Hepatocyte (in vitro differentiated cells): ENCODE data around the gene PHF23. TPM values are rescaled to one million over a fixed set of nuclear protein-coding genes. Genes with fewer than 3 reads are reported as not detected.

Experiments used
- DNase-seq: peaks from one replicate; pipeline ENCODE4 v3.0.0-alpha.2; 2016; ENCODE audit warnings: low spot score
- H2AFZ ChIP-seq: fragments of 200-600 bp; sonication (generic); 2 replicates; pipeline ENCODE4 v1.6.0; 2016; ENCODE audit warnings: antibody characterized with exemption, mild to moderate bottlenecking
- H3K27ac ChIP-seq: fragments of 200-600 bp; sonication (generic); 2 replicates; pipeline ENCODE4 v1.5.1; 2016; ENCODE audit warnings: mild to moderate bottlenecking
- H3K27me3 ChIP-seq: fragments of 200-600 bp; sonication (generic); 2 replicates; pipeline ENCODE4 v1.6.1; 2016
- H3K36me3 ChIP-seq: fragments of 200-600 bp; sonication (generic); replicated peaks from 2 replicates; pipeline ENCODE4 v1.5.1; 2016; ENCODE audit warnings: low read depth; ENCODE audit not compliant: insufficient read depth
- H3K4me1 ChIP-seq: fragments of 200-600 bp; sonication (generic); 2 replicates; pipeline ENCODE4 v1.5.1; 2016; ENCODE audit warnings: mild to moderate bottlenecking, moderate library complexity; ENCODE audit not compliant: insufficient read depth
- H3K4me2 ChIP-seq: fragments of 200-600 bp; sonication (generic); 2 replicates; pipeline ENCODE4 v1.6.0; 2016
- H3K4me3 ChIP-seq: fragments of 200-600 bp; sonication (generic); 2 replicates; pipeline ENCODE4 v1.5.1; 2016; ENCODE audit warnings: mild to moderate bottlenecking
- H3K79me2 ChIP-seq: fragments of 200-600 bp; sonication (generic); 2 replicates; pipeline ENCODE4 v1.6.0; 2017; ENCODE audit warnings: mild to moderate bottlenecking
- H3K9me2 ChIP-seq: fragments of 200-600 bp; sonication (generic); replicated peaks from 2 replicates; pipeline ENCODE4 v1.6.0; 2017; ENCODE audit warnings: mild to moderate bottlenecking; ENCODE audit not compliant: insufficient read depth
- H3K9me3 ChIP-seq: fragments of 200-600 bp; sonication (generic); 2 replicates; pipeline ENCODE4 v1.5.1; 2016; ENCODE audit warnings: low read depth, mild to moderate bottlenecking
- H4K20me1 ChIP-seq: fragments of 200-600 bp; sonication (generic); 2 replicates; pipeline ENCODE4 v1.6.0; 2016; ENCODE audit warnings: mild to moderate bottlenecking; ENCODE audit not compliant: insufficient read depth, poor library complexity, severe bottlenecking
- CTCF ChIP-seq: fragments of 200-600 bp; sonication (generic); IDR thresholded peaks from 2 replicates; pipeline ENCODE4 v1.5.1; 2016; ENCODE audit warnings: antibody characterized with exemption, mild to moderate bottlenecking; ENCODE audit not compliant: poor library complexity
- EZH2 ChIP-seq: fragments of 200-600 bp; sonication (generic); IDR thresholded peaks from 2 replicates; pipeline ENCODE4 v1.6.1; 2016; ENCODE audit warnings: antibody characterized with exemption, mild to moderate bottlenecking, borderline replicate concordance
- EZH2phosphoT487 ChIP-seq: fragments of 200-600 bp; sonication (generic); IDR thresholded peaks from one replicate; pipeline ENCODE4 v1.6.1; 2018; ENCODE audit warnings: antibody characterized with exemption, mild to moderate bottlenecking, low read depth, moderate library complexity; ENCODE audit not compliant: unreplicated experiment, severe bottlenecking
- WGBS: methylation state at CpG from one replicate; pipeline ENCODE4 v1.1.6; 2016; ENCODE audit warnings: low lambda C conversion rate; ENCODE audit errors: missing lambda C conversion rate; 5-methylcytosine and 5-hydroxymethylcytosine counted together
- polyA plus RNA-seq: library from polyadenylated mRNA; unstranded; fragments of >200 nt; fragmentation: Nextera tagmentation; extraction: Ambion mirVana; gene quantifications from 2 replicates; pipeline ENCODE4 v1.2.1, GENCODE V29; 2016
- total RNA-seq: library from RNA; depleted of rRNA; stranded (reverse); fragments of >200 nt; gene quantifications from 2 replicates; pipeline ENCODE4 v1.2.3, GENCODE V29; 2014

PHF23 gene
- total and polyA plus RNA-seq, 2 experiments from 2014 or later: 53.9 to 78.6 TPM

GRCh38 chr17:7208027-7208571, 31.2 kb downstream of the PHF23 start:
- WGBS: 51% methylated on average over 14 of the region's 21 CpGs

GRCh38 chr17:7207120-7208001, 31.9 kb downstream of the PHF23 start:
- H3K4me2 ChIP-seq: no peak overlapping the region
- peaks cover 25% of the 10 kb centered on the region for H3K79me2 ChIP-seq
- WGBS: 83% methylated on average over 9 of the region's 24 CpGs
- H3K4me3 ChIP-seq: no peak overlapping the region
- no peak overlapping the region for H3K27ac ChIP-seq
- no peaks in the 10 kb centered on the region for H3K36me3 ChIP-seq
- peaks cover 3% of the 10 kb centered on the region for H3K4me1 ChIP-seq
- no peak for DNase-seq
- TF ChIP-seq EZH2phosphoT487: no peak
- no peak for TF ChIP-seq EZH2
- TF ChIP-seq CTCF: no peak
- no peak overlapping the region for H2AFZ ChIP-seq
- H3K9me2 ChIP-seq: no peaks in the 10 kb centered on the region
- peaks cover 14% of the 10 kb centered on the region for H4K20me1 ChIP-seq
- no peaks in the 10 kb centered on the region for H3K27me3 ChIP-seq
- H3K9me3 ChIP-seq: no peaks in the 10 kb centered on the region

More at GRCh38 chr17:7208027-7208571, 31.2 kb downstream of the PHF23 start:
- H3K9me3 ChIP-seq: no peaks in the 10 kb centered on the region
- no peak overlapping the region for H3K4me3 ChIP-seq
- H3K27ac ChIP-seq: no peak overlapping the region
- no peaks in the 10 kb centered on the region for H3K9me2 ChIP-seq
- no peak for TF ChIP-seq EZH2phosphoT487
- TF ChIP-seq EZH2: no peak
- TF ChIP-seq CTCF: no peak
- H2AFZ ChIP-seq: no peak overlapping the region
- peaks cover 3% of the 10 kb centered on the region for H3K4me1 ChIP-seq
- H3K79me2 ChIP-seq: peaks cover 32% of the 10 kb centered on the region
- no peak for DNase-seq
- no peaks in the 10 kb centered on the region for H3K36me3 ChIP-seq
- H3K27me3 ChIP-seq: no peaks in the 10 kb centered on the region
- peaks cover 18% of the 10 kb centered on the region for H4K20me1 ChIP-seq
- H3K4me2 ChIP-seq: no peak overlapping the region

- no peak for DNase-seq
- Histone ChIP-seq H3K4me2 (peak overlapping the region; percentile 77), H3K4me1 (no peaks in the 10 kb centered on the region), H2AFZ (peak overlapping the region; percentile 66), H3K36me3 (no peaks in the 10 kb centered on the region), H3K9me2 (no peaks in the 10 kb centered on the region), H3K27ac (peak overlapping the region; percentile 64), H3K79me2 (peaks cover 12% of the 10 kb centered on the region), H3K4me3 (no peak overlapping the region), H3K27me3 (no peaks in the 10 kb centered on the region), H3K9me3 (no peaks in the 10 kb centered on the region), H4K20me1 (peaks cover 6% of the 10 kb centered on the region)
- TF ChIP-seq CTCF (no peak), EZH2 (no peak), EZH2phosphoT487 (no peak)
- WGBS: 54% methylated on average over 3 of the region's 15 CpGs
Measured at GRCh38 chr17:7205561-7205960, 33.7 kb downstream of the PHF23 start.
